ENCODE data around the gene PCDHB16. TPM values are rescaled to one million over a fixed set of nuclear protein-coding genes. Genes with fewer than 3 reads are reported as not detected.

Gene PCDHB16
- total and polyA plus RNA-seq, 2 of the 4 experiments (the other 2 are of a cell fraction), result 0.18 to 0.36 TPM

GRCh38 chr5:141199359-141200235 is 17.4 kb downstream of the PCDHB16 start, which contains the start of gene PCDHB11:
Gene PCDHB11, plus strand, starts transcription at chr5:141199627. Its CDS starts 148 bp downstream, at chr5:141199775.
- no peak within 1 kb of the TSS for H4K5ac ChIP-seq (ENCODE audit: low read depth, low read length)
- CTCF ChIA-PET, result interaction anchor here (0.9 kb wide), 1 partner anchor 214 kb away, joined by 3 read pairs; the partner anchor contains the start of gene PCDHGA10
- no peaks in the 10 kb centered on the region for H3K4me1 ChIP-seq (ENCODE audit: control insufficient read depth, insufficient read depth, low read length)
- H3K14ac ChIP-seq (replicated peaks; ENCODE audit: low read depth, low read length), result no peak within 1 kb of the TSS
- no peak within 1 kb of the TSS for H4K91ac ChIP-seq (ENCODE audit: insufficient read depth, low read depth, low read length)
- in situ Hi-C loops (cut with MboI; ENCODE audit: low sequenced_read_pairs), result no loop called here
- H2BK15ac ChIP-seq (ENCODE audit: low read depth, low read length), result no peak within 1 kb of the TSS
- no peaks in the 10 kb centered on the region for H3K79me1 ChIP-seq (ENCODE audit: low read depth in 1 of 2, low read length in 2 of 2)
- no peak within 1 kb of the TSS for H2AFZ ChIP-seq (replicated peaks; ENCODE audit: low read length, poor library complexity)
- intact Hi-C loops (cut with micrococcal nuclease), result no loop called here
- H3K4ac ChIP-seq (ENCODE audit: low read depth, low read length), result no peak within 1 kb of the TSS
- dilution Hi-C loops (cut with HindIII; ENCODE audit: low sequenced_read_pairs, unreplicated experiment), result no loop called here
- no peak within 1 kb of the TSS for H2BK5ac ChIP-seq (ENCODE audit: low read depth, low read length, poor library complexity, severe bottlenecking)
- no peak within 1 kb of the TSS for H3K27ac ChIP-seq (ENCODE audit: insufficient read depth, low read length)
- no TSS peak for BruUV-seq (replicated peaks)
- H3K9me3 ChIP-seq (ENCODE audit: control insufficient read depth, insufficient read depth, low read length), result peaks cover 10% of the 10 kb centered on the region
- H3K4me3 ChIP-seq (ENCODE audit: insufficient read depth, low read depth, low read length), result peak within 1 kb of the TSS; percentile 25; the same call in 1 of the 2 replicates
- POLR2A ChIA-PET (ENCODE audit: unreplicated experiment), result no interaction called here
- H3K9ac ChIP-seq (ENCODE audit: low read depth, low read length), result no peak within 1 kb of the TSS
- H3K18ac ChIP-seq (ENCODE audit: low read depth, low read length), result no peak within 1 kb of the TSS
- no peak within 1 kb of the TSS for H2BK120ac ChIP-seq (ENCODE audit: low read depth, low read length)
- 0% methylated on average over 1 of the region's 21 CpGs; no CpG with 5 or more reads in 1 of the 2 experiments for WGBS, 2 experiments (ENCODE audit: extremely low coverage in 2 of 2, insufficient read length in 1 of 2)
- ATAC-seq (ENCODE audit: low read depth) (no peak), DNase-seq (no peak)
- H3K9me1 ChIP-seq (ENCODE audit: insufficient read depth, low read length), result no peaks in the 10 kb centered on the region
- H3K27me3 ChIP-seq (ENCODE audit: control insufficient read depth, insufficient read depth, low read length), result no peaks in the 10 kb centered on the region
- no peaks in the 10 kb centered on the region for H4K20me1 ChIP-seq (ENCODE audit: insufficient read depth, low read length)
- no peak within 1 kb of the TSS for H3K23ac ChIP-seq (ENCODE audit: low read depth, low read length)
- H3K56ac ChIP-seq (ENCODE audit: extremely low read depth, insufficient read depth, low read length), result no peak within 1 kb of the TSS
- H2BK20ac ChIP-seq (ENCODE audit: low read depth, low read length), result no peak within 1 kb of the TSS
- no peaks in the 10 kb centered on the region for H3K36me3 ChIP-seq (ENCODE audit: control insufficient read depth, insufficient read depth, low read length)
- no peak within 1 kb of the TSS for H2AK5ac ChIP-seq (ENCODE audit: low read depth, low read length)
- H2AK9ac ChIP-seq (replicated peaks; ENCODE audit: low read depth, low read length, poor library complexity), result no peak within 1 kb of the TSS
- H4K8ac ChIP-seq (ENCODE audit: low read depth in 2 of 2, low read length in 2 of 2), result no peak within 1 kb of the TSS
- H3K4me2 ChIP-seq (ENCODE audit: low read depth, low read length), result peak within 1 kb of the TSS; percentile 16; the same call in 1 of the 2 replicates
- no peak for TF ChIP-seq ELK1 (IDR thresholded peaks at IDR 0.05; ENCODE audit: borderline replicate concordance, low read depth, low read length)
- no peak for TF ChIP-seq MXI1 (IDR thresholded peaks at IDR 0.05; ENCODE audit: borderline replicate concordance, low read depth, low read length)
- TF ChIP-seq SMC3 (IDR thresholded peaks at IDR 0.05; ENCODE audit: low read depth, low read length), result no peak
- TF ChIP-seq CHD1 (IDR thresholded peaks at IDR 0.05; ENCODE audit: low read depth, low read length), result no peak
- TF ChIP-seq BHLHE40 (IDR thresholded peaks at IDR 0.05; ENCODE audit: low read depth, low read length), result no peak
- TF ChIP-seq USF2 (IDR thresholded peaks at IDR 0.05; ENCODE audit: low read depth, low read length), result no peak
- no peak for TF ChIP-seq RCOR1 (IDR thresholded peaks at IDR 0.05; ENCODE audit: insufficient replicate concordance, low read length)
- TF ChIP-seq CTCF (conservative IDR thresholded peaks at IDR 0.05; ENCODE audit: low read depth, low read length), result no peak
- no peak for TF ChIP-seq FOS (IDR thresholded peaks at IDR 0.05; ENCODE audit: low read depth, low read length)
- TF ChIP-seq MAZ (IDR thresholded peaks at IDR 0.05; ENCODE audit: borderline replicate concordance, low read depth, low read length), result no peak
- no peak for TF ChIP-seq POLR2A (IDR thresholded peaks at IDR 0.05; ENCODE audit: low read depth, low read length)
- TF ChIP-seq RAD21 (IDR thresholded peaks at IDR 0.05; ENCODE audit: low read length), result no peak
- TF ChIP-seq CEBPB (IDR thresholded peaks at IDR 0.05; ENCODE audit: low read depth, low read length), result no peak
- TF ChIP-seq RFX5 (IDR thresholded peaks at IDR 0.05; ENCODE audit: low read depth, low read length), result no peak
- TF ChIP-seq NFE2L2 (IDR thresholded peaks at IDR 0.05; ENCODE audit: low read depth, low read length), result no peak

Measured in IMR-90 (cell line).